HG03432 (cell line): Measurements from ENCODE around the gene NISCH.
A peak's percentile ranks its signal among the peaks of the same experiment; 100 is the strongest.

Source experiments
- ATAC-seq: cut with Tn5 transposase; IDR thresholded peaks from one replicate; pipeline ENCODE4 v1.9.1; 2021; ENCODE audit warnings: mild to moderate bottlenecking, moderate library complexity; ENCODE audit not compliant: unreplicated experiment

The NISCH gene

DNA sequence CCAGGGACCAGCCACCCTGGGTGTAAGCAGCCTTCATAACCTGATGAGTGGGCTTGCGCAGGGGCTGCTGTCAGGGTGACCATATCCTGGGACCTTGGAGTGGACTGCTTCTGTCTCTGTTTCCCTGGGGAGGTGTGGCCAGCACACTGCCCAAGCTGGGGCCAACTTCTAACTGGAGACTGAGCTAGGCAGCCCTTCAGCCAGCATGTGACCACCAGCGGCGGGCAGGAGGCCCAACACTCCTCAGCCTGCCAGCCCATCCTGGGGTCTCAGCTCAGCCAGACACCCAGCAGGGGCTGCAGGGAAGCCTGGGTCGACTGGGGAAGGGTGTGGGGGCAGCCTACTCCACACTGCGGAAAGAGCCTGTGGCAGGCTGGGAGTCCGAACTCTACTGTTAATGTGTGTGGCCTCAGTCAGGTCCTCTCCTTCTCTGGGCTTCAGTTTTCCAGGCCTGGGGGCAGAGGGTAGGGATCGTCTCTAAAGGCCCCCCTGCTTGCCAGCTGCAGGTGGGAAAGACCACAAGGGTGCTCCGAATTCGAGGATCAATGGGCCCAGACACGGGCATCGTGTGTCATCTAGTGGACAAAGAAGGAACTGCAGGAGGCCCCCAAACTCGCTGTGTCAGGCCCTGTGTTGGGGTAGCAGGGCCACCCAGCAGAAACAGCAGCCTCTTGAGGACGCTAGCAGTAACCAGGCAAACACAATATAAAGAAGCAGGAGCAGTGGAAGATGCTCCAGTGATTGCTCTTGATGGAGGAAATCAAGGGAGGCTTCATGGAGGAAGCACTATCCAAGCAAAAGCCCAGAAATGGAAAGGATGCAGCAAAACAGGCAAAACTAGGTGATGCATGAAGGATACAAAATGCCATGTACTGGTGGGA is 8.5 kb upstream of the NISCH start:
- peak; percentile 51 for ATAC-seq

DNA sequence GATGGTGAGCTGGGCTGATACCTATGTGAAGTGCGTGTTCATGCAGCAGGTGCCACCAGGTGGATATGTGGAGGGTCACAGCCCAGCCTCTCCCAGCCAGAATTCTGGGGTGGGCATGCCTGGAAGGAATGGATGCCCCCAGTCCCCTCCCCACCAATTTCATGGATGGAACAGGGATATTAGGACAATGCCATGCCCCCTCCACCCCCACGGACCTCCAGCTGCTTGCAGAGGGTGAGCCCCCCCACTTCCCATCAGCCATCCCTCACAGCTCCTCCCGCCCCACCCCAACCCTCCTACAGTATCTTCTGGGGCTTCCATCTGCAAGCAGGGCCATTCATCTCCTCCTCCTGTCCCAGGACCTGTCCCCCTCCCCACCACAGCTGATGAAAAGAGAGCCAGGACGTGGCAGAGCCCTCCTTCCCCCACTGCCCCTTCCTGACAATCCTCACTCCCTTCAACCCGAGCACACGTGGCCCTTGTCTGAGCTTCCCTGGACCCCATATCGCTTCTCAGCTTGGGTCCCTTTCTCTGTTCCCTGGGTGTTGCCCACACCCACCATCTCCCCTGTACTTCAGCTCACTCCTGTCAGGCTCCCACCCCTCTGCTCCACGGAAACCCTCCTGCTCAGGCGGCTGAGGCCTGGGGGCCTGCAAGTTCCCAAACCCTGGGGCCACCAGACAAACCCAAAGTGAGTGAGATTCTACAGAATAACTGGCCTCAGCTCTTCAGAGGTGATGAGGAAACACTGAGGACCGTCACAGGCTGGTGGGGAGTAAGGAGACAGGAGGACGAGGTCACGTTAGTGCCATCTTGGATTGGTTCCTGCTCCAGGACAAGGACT is 7.7 kb upstream of the NISCH start:
- ATAC-seq, result no peak

DNA sequence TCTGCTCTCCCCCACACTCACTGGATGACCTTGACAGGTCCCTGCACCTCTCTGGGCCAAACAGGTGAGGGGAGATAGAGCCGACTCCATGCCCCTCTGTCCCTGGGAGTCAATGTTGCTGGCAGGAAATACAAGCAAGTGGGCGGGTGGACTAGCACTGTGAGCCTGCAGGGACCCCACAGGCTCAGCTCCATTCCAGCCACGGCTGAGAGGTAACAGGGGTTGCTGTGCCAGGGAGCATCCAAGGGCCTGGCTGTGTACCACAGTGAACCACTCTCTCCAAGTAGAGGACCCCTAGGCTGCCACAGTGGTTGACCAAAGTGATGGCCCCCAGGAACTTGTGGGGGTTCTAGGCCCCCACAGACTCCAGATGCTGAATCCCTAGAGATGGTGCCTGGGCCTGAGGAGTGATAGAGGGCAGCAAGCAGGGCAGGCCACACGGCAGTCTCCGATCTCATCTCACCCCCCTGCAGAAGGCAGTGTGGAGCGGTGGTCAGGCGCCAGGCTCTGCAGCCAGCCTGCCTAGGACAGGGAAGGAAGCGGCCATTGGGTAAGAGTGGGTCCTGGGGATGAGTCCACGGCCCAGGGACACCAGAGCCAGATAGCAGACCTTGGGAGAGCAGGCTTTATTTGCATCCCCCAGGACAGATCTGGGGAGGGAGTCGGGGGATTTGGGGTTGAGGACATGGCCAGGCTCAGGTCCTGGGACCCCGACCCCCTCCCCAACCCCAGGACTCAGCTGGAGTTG is 4.7 kb upstream of the NISCH start:
- ATAC-seq, result no peak

DNA sequence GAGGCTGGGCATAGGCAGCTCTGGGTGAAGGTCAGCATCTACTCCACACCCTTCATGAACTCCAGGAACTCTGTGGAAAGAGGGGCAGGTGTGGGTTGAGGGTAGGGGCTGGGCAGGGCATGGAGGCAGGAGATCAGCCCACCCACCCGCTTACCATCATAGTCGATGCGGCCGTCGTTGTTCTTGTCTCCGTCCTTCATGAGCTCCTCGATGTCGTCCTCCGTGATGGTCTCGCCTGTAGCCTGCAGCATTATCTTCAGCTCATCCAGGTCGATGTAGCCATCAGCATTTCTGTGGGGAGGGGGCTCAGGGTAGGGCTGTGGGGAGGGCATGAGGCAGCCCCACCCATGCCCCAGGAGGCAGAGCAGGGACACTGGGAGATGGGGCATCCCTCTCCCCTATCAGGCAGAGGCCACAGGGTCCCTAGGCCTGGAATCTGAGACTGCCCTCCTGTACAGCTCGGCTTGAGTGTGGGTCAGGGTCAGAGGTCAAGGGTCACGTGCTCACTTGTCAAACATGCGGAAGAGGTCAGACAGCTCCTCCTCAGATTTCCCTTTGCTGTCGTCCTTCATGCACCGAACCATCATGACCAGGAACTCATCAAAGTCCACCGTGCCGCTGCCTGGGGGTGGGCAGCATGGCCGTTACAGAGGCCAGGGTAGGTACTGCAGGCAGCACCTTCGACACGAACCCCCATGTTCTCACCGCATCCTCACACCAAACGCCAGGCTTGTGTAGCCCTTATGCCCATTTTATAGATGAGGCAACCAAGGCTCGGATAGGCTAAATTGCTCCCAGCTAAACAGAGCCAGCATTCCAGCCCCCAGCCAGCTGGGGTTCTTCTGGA is 3.9 kb upstream of the NISCH start:
- no peak for ATAC-seq

DNA sequence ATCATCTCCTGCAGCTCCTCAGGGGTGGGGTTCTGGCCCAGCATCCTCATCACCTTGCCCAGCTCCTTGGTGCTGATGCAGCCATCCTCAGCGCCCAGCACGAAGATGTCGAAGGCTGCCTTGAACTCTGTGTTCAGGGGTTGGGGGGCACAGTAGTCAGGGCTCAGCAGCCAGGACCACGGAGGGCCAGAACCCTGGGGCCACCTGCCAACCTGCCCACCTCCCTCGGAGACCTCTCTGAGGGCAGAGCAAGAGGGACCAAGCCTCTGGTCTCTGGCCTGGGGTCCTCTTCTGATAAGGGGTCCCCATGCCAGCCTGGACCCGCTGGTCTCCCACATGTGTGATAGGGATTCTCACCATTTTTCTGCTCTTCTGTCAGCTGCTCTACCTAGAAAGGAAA is 3.3 kb upstream of the NISCH start:
- ATAC-seq, result no peak

DNA sequence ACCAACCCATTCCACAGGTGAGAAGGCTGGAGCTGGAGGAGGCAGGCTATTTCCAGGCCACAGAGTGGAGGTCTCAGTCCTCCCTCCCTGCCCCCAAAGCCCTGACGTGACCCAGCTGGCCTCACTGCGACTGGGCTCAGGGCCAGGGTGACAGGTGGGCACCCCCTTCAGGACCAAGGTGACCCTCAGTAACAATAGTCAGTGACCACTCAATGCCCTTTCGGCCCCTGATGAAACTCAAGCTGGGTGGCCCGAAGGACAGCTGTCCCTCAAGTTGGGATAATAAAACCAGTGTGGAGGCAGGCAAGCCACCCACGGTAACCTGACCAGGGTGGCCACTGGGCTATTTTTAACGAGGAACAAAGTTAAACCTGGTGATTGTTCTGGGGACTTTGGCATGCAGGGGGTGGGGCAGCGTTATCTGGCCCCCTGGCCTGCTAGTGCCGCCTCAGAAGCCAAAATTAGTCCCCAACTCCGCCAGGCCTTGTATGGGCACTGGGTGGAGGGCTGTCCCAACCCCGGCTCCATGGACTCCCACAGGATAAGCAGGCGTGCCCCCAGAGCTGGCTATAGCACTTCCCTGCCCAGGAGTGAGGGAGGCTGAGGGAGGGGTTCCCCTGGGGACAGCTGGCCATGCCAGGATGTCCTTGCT is 2.7 kb upstream of the NISCH start:
- no peak for ATAC-seq

DNA sequence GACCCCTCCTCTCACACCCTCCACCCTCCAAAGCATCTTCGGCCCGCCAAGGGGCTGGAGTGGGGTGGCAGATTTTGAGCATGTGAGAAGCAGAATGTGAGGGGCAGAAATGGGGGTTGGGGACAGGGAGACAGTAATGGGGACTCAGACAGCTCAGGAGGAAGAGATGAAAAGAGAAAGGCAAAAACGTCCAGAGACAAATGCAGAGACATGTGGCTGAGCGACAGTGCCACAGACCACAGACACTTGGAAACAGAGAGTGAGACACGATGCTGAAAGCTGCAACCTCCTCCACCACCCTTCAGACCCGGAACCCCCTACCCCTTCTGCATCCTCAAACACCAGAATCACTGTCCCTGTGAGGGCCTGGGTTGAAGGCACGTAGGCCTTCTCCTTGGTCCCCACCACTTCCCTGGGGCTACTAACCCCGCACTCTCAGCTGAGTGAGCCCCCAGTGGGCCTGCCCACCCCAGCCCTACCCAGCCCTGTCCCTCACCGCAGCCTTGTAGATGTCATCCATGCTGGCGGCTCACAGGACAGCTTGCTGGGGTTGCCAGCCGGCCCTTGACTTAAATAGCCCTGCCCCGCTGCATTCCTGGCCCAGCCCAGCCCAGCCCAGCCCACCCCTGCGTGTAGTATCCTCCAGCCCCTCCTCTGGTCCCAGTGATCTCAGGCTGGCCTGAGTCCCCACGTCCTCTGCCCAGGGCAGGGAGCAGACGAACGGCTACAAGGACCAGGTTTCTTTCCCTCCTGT is 1.7 kb upstream of the NISCH start, which contains the start of gene TNNC1:
Gene TNNC1, minus strand, starts transcription at position 546 of the 754 bp plus-strand sequence. Its CDS starts 26 bp downstream, at position 520.
- no peak for ATAC-seq

DNA sequence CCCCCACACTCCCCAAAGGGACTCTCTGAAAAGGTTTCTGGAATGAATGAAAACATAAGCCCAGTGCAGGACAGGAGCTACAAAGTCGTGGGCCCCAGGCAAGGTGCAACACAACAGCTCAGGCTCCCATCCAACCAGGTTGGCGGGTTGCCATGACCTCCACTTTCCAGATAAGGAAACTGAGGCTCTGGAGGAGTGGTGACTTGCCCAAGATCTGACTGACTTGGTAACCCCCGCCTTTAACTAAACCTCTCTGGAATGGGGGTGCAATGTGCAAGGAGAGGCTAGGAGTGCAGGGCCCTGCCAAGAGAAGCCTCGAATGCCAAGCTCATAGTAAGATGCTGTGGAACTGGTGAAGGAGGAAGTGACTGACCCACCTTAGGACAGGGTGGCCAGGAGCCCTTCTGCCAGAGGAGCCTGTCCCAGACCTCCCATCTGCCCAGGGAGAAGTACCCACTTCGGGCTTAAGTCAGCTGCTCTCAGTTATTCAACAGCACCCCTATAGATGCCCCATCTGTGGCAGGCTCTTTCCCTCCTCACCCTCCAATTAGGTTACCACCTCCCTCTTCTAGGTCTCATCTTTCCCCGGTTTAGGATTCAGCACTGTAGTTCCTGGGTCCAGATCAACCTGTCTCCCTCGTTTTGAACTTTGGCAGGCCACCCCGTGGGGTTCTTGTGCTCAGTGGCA is 1.0 kb upstream of the NISCH start:
- no peak for ATAC-seq

DNA sequence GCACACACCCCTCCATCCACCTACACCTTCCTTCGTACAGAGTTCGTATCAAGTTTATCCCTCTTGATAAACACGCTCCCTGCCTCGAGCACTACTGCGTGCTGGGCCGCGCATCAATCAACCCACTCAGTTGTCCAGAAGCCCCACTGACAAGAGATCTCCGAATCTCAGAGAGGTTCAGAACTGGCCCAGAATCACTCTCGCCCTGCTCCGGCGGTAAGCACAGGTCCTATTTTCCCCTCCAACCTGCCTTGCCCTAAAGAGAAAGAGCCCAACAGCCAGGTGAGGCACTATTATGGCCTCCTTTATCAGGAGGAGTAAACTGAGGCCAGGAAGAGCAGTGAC is 494 bp upstream of the NISCH start:
- ATAC-seq, result no peak

DNA sequence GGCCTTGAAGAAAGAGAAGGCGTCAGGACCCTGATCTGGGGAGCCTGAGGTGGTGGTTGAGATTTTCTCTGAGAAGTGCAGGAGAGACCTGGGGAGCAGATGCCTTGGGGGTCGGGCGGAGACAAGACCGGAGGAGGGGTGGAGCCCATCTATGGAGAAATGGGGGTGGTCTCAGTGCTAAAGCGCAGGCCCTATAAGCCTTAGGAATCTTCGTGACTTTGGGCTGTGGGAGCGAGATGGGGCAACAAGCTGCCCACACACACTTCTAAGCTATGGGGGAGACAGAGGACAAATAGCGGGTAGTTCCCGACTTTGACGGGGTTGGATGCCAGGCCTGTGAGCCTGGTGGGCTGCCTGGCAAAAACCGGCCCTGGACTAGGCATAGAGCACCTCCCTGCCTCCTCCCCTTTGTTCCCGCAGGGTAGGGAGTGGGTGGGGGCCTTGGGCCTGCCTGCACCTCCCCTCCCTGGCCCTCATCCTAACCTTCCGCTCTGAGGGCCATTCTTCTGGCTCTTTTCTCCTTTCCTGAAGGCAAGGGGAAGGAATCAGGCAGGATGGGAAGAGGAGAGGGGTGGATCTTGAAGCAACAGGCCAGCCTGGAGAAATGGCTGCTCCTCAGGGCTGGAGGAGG is 880 bp downstream of the NISCH start:
- ATAC-seq, result no peak

DNA sequence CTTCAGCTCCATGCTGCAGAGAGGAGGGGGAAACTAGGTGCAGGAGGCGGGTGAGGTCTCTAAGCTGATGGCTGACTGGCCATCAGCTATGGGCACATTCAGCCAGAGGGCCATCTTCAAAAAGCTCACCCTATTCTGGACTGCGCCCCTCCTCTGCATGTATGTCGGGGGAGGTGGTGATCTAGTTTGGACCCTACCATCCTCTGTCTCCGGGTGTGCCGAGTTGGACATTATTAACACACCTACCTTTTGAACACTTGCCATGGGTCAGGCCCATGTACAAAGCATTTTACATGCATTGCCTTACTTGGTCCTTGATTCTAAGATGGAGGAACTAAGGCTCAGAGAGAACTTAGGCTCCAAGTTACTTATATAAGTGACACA is 1.4 kb downstream of the NISCH start:
- ATAC-seq, result no peak

DNA sequence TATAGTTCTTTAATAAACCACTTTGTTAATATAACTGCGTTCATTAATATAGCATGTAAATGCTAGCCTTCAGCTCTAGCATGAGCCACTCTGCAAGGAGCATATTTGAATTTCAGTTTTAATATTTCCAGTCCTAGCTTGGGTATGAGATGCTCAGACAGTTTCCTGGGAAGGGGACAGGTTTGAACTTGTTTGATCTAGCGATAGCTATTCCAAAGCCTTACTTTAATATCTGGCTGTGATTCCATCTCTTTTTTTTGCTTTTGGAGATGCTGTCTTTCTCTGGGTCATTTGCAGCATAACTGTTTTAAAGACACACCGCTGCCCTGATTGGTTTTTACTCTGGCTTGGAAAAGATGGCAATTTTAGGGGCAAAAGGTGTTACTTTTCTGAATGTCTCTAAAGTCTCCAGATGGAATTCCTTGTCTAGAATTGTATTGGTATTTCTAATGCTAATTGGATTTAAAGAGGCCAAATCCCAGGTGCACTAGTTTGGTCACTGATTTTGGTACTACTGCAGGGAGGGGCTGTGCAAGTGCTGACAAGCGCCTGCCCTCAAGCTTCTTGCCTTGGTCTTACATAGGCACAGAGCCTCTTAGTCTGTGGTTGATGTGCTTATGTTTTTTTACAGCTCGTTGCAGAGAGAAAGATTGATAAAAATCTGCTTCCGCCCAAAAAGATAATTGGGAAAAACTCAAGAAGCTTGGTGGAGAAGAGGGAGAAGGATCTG is 2.8 kb downstream of the NISCH start:
- no peak for ATAC-seq

DNA sequence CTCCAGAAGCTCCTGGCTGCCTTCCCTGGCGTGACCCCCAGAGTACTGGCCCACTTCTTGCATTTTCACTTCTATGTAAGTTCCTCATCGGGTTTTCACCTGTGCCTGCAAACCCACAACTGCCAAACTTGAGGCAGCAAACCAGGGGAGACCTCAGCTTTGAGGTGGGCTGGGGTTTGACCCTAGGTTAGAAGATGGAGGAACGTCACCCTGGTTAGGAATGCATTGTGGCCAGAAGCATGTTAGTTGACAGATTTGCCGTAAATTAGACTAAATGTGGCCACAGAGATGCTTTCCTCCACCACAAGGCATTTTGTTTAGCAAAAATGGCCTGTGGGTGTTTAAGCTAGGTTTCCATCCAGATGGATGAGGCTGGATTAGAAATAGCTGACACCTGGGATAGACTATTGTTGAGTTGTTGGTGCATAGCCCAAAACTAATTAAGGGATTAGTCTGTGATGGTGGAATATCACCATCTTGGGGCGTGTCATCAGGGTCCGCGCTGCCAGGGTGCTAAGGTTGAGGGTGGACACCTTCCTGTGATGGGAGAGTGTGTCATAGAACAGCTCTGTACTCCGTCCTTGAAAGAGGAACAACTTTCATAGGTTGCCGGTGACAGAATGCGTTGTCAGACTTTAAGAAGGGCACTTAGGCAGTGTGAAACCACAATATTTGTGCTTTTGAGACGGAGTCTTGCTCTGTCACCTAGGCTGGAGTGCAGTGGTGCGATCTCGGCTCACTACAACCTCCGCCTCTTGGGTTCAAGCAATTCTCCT is 3.6 kb downstream of the NISCH start:
- ATAC-seq, result no peak

DNA sequence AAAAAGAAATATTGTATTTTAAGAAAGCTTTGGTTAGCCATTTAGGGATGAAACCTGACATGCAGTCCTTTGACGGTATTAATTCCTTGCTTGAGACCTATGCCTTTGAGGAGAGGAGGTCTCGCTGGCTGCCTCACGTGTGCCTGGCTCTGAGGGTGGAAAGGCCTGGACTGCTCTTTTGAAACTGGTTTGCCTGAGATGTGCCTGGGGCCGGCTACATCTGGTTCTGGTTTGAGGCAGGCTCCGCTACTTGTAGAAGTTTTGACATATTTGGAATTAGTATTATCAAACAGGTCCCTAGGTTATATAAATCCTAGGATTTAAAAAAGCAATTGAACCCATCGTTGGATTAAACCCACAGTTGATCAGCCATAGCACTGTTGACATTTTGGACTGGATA is 6.5 kb downstream of the NISCH start:
- no peak for ATAC-seq

DNA sequence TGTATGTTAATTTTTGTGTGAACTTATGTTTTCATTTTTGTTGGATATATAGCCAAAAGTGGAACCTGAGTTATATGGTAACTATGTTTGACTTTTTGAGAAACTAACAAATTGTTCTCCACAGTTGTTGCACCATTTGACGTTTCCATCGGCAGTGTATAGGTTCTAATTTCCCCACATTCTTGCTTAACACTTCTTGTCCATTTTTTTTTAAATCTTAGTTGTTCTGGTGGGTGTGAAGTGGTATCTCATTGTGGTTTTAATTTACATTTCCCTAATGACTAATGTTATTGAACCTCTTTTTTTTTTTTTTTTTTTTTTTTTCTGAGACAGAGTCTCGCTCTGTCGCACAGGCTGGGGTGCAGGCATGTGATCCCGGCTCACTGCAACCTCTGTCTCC is 8.0 kb downstream of the NISCH start:
- no peak for ATAC-seq

DNA sequence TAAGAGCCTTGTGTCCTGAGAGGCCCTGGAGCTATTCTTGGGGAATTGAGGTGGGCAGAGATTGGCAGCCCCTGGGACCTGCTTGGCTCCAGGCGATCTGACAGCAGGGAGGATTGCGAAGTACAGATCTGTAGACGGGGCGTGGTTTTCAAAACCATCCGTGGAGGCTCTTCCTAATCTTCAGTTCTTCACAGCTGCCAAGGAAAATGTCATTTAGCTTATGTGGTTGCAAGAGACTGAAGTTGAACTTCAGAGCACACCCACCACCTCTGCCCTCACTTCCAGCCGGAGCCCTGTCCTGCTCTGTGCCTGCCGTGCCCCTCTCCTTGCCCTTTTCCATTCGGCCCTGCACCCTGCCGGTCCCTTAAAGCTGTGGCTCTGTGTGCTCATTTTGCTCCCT is 12.9 kb downstream of the NISCH start:
- ATAC-seq, result no peak

DNA sequence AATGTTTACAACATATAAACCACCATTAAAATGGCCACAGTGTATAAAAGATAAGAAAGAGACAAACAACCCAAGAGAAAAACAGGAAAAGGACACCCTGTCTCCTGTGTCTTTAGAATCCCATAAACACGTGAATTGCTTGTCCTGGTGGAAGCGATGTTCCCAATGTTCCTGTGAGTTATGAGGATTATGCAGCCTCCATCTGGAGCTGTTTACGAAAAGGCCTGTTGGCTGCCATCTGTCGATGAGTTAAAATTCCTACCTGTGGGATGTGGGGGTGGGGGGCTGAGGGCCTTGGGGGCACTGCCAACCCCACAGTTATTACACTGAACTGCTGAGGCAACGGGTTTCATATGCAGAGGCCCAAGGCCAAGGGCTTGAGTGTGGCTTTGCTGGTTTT is 13.6 kb downstream of the NISCH start:
- ATAC-seq, result no peak
